SU-DHL-6 (cell line): ENCODE data around the gene IKZF5.

ENCODE experiments used
- H2AFZ ChIP-seq: fragments of 200-600 bp; sonication (generic); 2 replicates; pipeline ENCODE4 v1.6.1; 2014; ENCODE audit warnings: low read depth, mild to moderate bottlenecking, moderate library complexity, mixed read lengths, antibody characterized with exemption, low read length; ENCODE audit not compliant: severe bottlenecking
- H3F3A ChIP-seq: fragments of 200-600 bp; shearing (Covaris generic); 2 replicates; pipeline ENCODE4 v1.6.0; 2016; ENCODE audit warnings: antibody characterized with exemption, mild to moderate bottlenecking; ENCODE audit not compliant: insufficient read depth
- H3K27ac ChIP-seq: fragments of 200-600 bp; sonication (generic); 2 replicates; pipeline ENCODE4 v1.5.1; 2016; ENCODE audit warnings: low read depth, mild to moderate bottlenecking, low read length, moderate library complexity, mixed read lengths
- H3K27me3 ChIP-seq: fragments of 200-600 bp; sonication (generic), shearing (Covaris generic); 2 replicates; pipeline ENCODE4 v1.6.0; 2014; ENCODE audit warnings: mild to moderate bottlenecking, low read length
- H3K36me3 ChIP-seq: fragments of 200-600 bp; sonication (generic); 2 replicates; pipeline ENCODE4 v1.6.1; 2014; ENCODE audit warnings: mild to moderate bottlenecking, low read length, mixed read lengths
- H3K4me2 ChIP-seq: fragments of 300-600, 200-600 bp; shearing (Covaris generic), sonication (generic); 2 replicates; pipeline ENCODE4 v1.6.0; 2014; ENCODE audit warnings: low read length, low read depth, mild to moderate bottlenecking; ENCODE audit not compliant: poor library complexity, severe bottlenecking
- H3K4me3 ChIP-seq: fragments of 200-600 bp; sonication (generic); 2 replicates; pipeline ENCODE4 v1.5.1; 2014; ENCODE audit warnings: antibody characterized with exemption, low read length, mild to moderate bottlenecking, mixed read lengths; ENCODE audit not compliant: insufficient read depth, poor library complexity, severe bottlenecking
- H3K79me2 ChIP-seq: fragments of 200-600 bp; sonication (generic); 2 replicates; pipeline ENCODE4 v1.6.1; 2014; ENCODE audit warnings: mild to moderate bottlenecking, low read length, moderate library complexity; ENCODE audit not compliant: insufficient read depth
- H3K9ac ChIP-seq: fragments of 200-600 bp; sonication (generic); 2 replicates; pipeline ENCODE4 v1.7.0; 2014; ENCODE audit warnings: mild to moderate bottlenecking, low read length
- H3K9me2 ChIP-seq: fragments of 200-600 bp; sonication (generic); replicated peaks from 2 replicates; pipeline ENCODE4 v1.6.1; 2014; ENCODE audit warnings: low read length; ENCODE audit not compliant: insufficient read depth
- H3K9me3 ChIP-seq: fragments of 200-600 bp; sonication (generic); 2 replicates; pipeline ENCODE4 v1.6.1; 2014; ENCODE audit warnings: low read length, mixed read lengths; ENCODE audit not compliant: insufficient read depth
- H4K20me1 ChIP-seq: fragments of 200-600 bp; sonication (generic); 2 replicates; pipeline ENCODE4 v1.6.1; 2014; ENCODE audit warnings: low read depth, mild to moderate bottlenecking, antibody characterized with exemption, low read length, moderate library complexity, mixed read lengths
- CTCF ChIP-seq: fragments of 200-600 bp; sonication (generic); IDR thresholded peaks from one replicate; pipeline ENCODE4 v1.5.1; 2017; ENCODE audit warnings: antibody characterized with exemption, mild to moderate bottlenecking, low read length, moderate library complexity; ENCODE audit not compliant: insufficient read depth, poor library complexity, severe bottlenecking
- EZH2phosphoT487 ChIP-seq: fragments of 200-600 bp; sonication (generic), shearing (Covaris generic); conservative IDR thresholded peaks from 2 replicates; pipeline ENCODE4 v1.6.1; 2018; ENCODE audit warnings: mild to moderate bottlenecking, antibody characterized with exemption, low read length, moderate library complexity, mixed read lengths

IKZF5 gene

GRCh38 chr10:123016228-123016627 is 7.6 kb upstream of the IKZF5 start:
- no peak overlapping the region for H3K4me3 ChIP-seq
- H4K20me1 ChIP-seq, result no peaks in the 10 kb centered on the region
- no peak overlapping the region for H3K9ac ChIP-seq
- no peak overlapping the region for H2AFZ ChIP-seq
- no peaks in the 10 kb centered on the region for H3K36me3 ChIP-seq
- no peak overlapping the region for H3K4me2 ChIP-seq
- no peaks in the 10 kb centered on the region for H3K9me2 ChIP-seq
- H3K27me3 ChIP-seq, result no peaks in the 10 kb centered on the region
- no peak overlapping the region for H3K27ac ChIP-seq
- H3F3A ChIP-seq, result no peaks in the 10 kb centered on the region
- no peaks in the 10 kb centered on the region for H3K9me3 ChIP-seq
- TF ChIP-seq CTCF (no peak), EZH2phosphoT487 (no peak)
- no peaks in the 10 kb centered on the region for H3K79me2 ChIP-seq

- Histone ChIP-seq H3K36me3 (no peaks in the 10 kb centered on the region), H3F3A (no peaks in the 10 kb centered on the region), H3K9me3 (no peaks in the 10 kb centered on the region), H3K4me3 (no peak overlapping the region), H2AFZ (no peak overlapping the region), H3K27ac (no peak overlapping the region), H3K79me2 (no peaks in the 10 kb centered on the region), H3K9ac (no peak overlapping the region), H4K20me1 (no peaks in the 10 kb centered on the region), H3K4me2 (no peak overlapping the region), H3K27me3 (no peaks in the 10 kb centered on the region), H3K9me2 (no peaks in the 10 kb centered on the region)
- no peak for TF ChIP-seq CTCF
- TF ChIP-seq EZH2phosphoT487, result no peak
These were observed 6.2 kb upstream of the IKZF5 start for GRCh38 chr10:123014772-123015171.

GRCh38 chr10:123013456-123014419 is 5.1 kb upstream of the IKZF5 start:
- Histone ChIP-seq H4K20me1 (no peaks in the 10 kb centered on the region), H3K27me3 (no peaks in the 10 kb centered on the region), H2AFZ (no peak overlapping the region), H3K4me3 (no peak overlapping the region), H3K9me3 (no peaks in the 10 kb centered on the region), H3K36me3 (no peaks in the 10 kb centered on the region), H3K79me2 (no peaks in the 10 kb centered on the region), H3K9ac (no peak overlapping the region), H3F3A (no peaks in the 10 kb centered on the region), H3K9me2 (no peaks in the 10 kb centered on the region), H3K4me2 (no peak overlapping the region), H3K27ac (no peak overlapping the region)
- TF ChIP-seq EZH2phosphoT487, result no peak
- no peak for TF ChIP-seq CTCF
